ENCODE results near the gene CREBBP. TPM values are rescaled to one million over a fixed set of nuclear protein-coding genes. Genes with fewer than 3 reads are reported as not detected.

Gene CREBBP
- total RNA-seq, 2 experiments from 2014 or later, result 29.9 to 33.0 TPM

GRCh38 chr16:3759736-3760135, 120.8 kb downstream of the CREBBP start:
- Mint-ChIP-seq H3K27me3 (ENCODE audit: low read depth) (no peaks in the 10 kb centered on the region), H3K36me3 (ENCODE audit: low read depth) (peaks cover 10% of the 10 kb centered on the region), H3K4me3 (no peak overlapping the region), H3K4me1 (ENCODE audit: low read depth) (no peaks in the 10 kb centered on the region), H3K9me3 (no peaks in the 10 kb centered on the region), H3K27ac (no peak overlapping the region)
- DNase-seq, result no peak
- intact Hi-C loops (cut with micrococcal nuclease), result no loop called here
- CTCF ChIA-PET, result interaction anchor here (0.6 kb wide), 1 partner anchor 503 kb away, joined by 5 read pairs; no protein-coding TSS in a partner anchor

- peaks cover 4% of the 10 kb centered on the region for H3K4me1 Mint-ChIP-seq (ENCODE audit: low read depth)
- H3K36me3 Mint-ChIP-seq (ENCODE audit: low read depth), result peaks cover 15% of the 10 kb centered on the region
- CTCF ChIA-PET, result no interaction called here
- H3K27ac Mint-ChIP-seq, result no peak overlapping the region
- intact Hi-C loops (cut with micrococcal nuclease), result no loop called here
- no peak overlapping the region for H3K4me3 Mint-ChIP-seq
- H3K9me3 Mint-ChIP-seq, result no peaks in the 10 kb centered on the region
- DNase-seq, result no peak
- no peaks in the 10 kb centered on the region for H3K27me3 Mint-ChIP-seq (ENCODE audit: low read depth)
These were observed 124.4 kb downstream of the CREBBP start for GRCh38 chr16:3756113-3756512.

DNA sequence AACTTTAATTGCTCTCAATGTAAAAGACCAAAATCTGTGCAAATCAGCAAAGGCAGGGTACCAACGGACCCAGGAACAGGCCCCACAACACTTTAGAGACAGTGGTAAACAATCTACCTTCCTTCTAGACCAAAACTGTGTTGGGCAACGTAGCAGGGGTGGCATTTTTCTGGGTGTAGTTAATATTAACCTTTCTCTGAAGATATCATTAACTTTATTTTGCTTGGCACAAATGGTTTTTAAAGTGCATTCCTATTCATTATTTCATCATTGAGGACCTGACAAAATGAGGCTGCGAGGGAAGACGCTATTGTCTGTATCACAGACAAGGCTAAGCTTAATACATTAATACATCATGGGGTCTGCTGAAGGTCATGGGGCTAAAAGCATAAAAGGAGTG, 125.3 kb downstream of the CREBBP start:
- intact Hi-C loops (cut with micrococcal nuclease), result no loop called here
- no peak overlapping the region for H3K4me3 Mint-ChIP-seq
- no peak overlapping the region for H3K27ac Mint-ChIP-seq
- DNase-seq, result no peak
- H3K27me3 Mint-ChIP-seq (ENCODE audit: low read depth), result no peaks in the 10 kb centered on the region
- peaks cover 19% of the 10 kb centered on the region for H3K36me3 Mint-ChIP-seq (ENCODE audit: low read depth)
- peaks cover 6% of the 10 kb centered on the region for H3K4me1 Mint-ChIP-seq (ENCODE audit: low read depth)
- CTCF ChIA-PET, result no interaction called here
- no peaks in the 10 kb centered on the region for H3K9me3 Mint-ChIP-seq

- Mint-ChIP-seq H3K36me3 (ENCODE audit: low read depth) (peaks cover 19% of the 10 kb centered on the region), H3K4me1 (ENCODE audit: low read depth) (peaks cover 8% of the 10 kb centered on the region), H3K9me3 (no peaks in the 10 kb centered on the region), H3K4me3 (no peak overlapping the region), H3K27ac (no peak overlapping the region), H3K27me3 (ENCODE audit: low read depth) (no peaks in the 10 kb centered on the region)
- intact Hi-C loops (cut with micrococcal nuclease), result no loop called here
- CTCF ChIA-PET, result no interaction called here
- DNase-seq, result no peak
These were observed 125.7 kb downstream of the CREBBP start for GRCh38 chr16:3754772-3755171.

DNA sequence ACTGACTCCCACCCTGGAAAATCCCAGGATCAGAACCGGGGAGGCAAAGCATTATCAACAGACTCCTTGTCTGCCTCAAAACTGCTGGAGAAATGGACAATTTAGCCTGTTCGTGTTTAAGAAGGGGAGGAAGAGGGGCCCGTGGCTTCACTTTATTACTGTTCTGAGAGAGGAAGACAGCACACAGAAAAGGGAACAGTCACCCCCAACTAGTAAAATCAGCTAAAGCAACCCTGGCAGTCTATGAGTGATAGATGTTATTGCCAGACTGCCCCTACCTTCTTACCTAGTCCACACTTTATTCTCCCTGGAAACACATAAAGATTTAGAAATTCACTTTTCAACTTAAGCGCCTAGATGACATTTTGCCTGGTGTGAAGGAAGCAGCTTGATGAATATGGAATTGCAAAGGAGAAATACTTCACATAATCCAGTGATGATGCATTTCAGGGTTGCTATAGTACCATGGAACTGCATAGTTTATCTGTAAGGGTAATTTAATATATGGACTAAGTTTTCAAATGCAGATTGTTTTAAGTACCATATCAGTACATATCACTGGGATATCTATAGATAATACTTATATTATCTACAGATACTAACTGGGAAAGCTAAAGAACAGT, 126.3 kb downstream of the CREBBP start:
- DNase-seq, result no peak
- Mint-ChIP-seq H3K36me3 (ENCODE audit: low read depth) (peaks cover 19% of the 10 kb centered on the region), H3K27me3 (ENCODE audit: low read depth) (no peaks in the 10 kb centered on the region), H3K27ac (no peak overlapping the region), H3K9me3 (no peaks in the 10 kb centered on the region), H3K4me3 (no peak overlapping the region), H3K4me1 (ENCODE audit: low read depth) (peaks cover 8% of the 10 kb centered on the region)
- intact Hi-C loops (cut with micrococcal nuclease), result no loop called here
- CTCF ChIA-PET, result no interaction called here

DNA sequence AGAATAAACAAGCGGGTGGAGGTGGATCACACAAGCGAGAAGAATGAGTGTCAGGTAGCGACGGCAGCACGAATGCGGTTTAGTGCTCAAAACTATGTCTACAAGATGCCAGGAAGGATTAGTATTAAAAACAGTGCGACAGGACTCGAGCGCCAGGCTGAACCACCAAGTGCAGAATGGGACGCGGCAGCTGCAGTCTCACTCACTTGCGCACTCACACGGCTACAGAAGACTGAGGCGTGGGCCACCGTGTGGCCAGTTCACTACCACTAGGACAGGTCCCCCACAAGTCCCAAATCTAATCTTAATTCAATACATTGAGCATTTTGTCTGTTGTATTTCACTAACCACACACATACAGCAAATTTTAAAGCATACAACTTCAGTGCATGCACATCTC, 127.5 kb downstream of the CREBBP start:
- H3K27ac Mint-ChIP-seq, result no peak overlapping the region
- H3K27me3 Mint-ChIP-seq (ENCODE audit: low read depth), result no peaks in the 10 kb centered on the region
- H3K4me1 Mint-ChIP-seq (ENCODE audit: low read depth), result peaks cover 8% of the 10 kb centered on the region
- H3K4me3 Mint-ChIP-seq, result no peak overlapping the region
- DNase-seq, result no peak
- CTCF ChIA-PET, result interaction anchor here (1.0 kb wide), 1 partner anchor 123 kb away, joined by 3 read pairs; no protein-coding TSS in a partner anchor
- peaks cover 21% of the 10 kb centered on the region for H3K36me3 Mint-ChIP-seq (ENCODE audit: low read depth)
- H3K9me3 Mint-ChIP-seq, result no peaks in the 10 kb centered on the region
- intact Hi-C loops (cut with micrococcal nuclease), result no loop called here

GRCh38 chr16:3751878-3752277, 128.6 kb downstream of the CREBBP start:
- no peaks in the 10 kb centered on the region for H3K27me3 Mint-ChIP-seq (ENCODE audit: low read depth)
- peak overlapping the region; percentile 14 for H3K27ac Mint-ChIP-seq
- H3K4me3 Mint-ChIP-seq, result no peak overlapping the region
- DNase-seq, result no peak
- peaks cover 8% of the 10 kb centered on the region for H3K4me1 Mint-ChIP-seq (ENCODE audit: low read depth)
- intact Hi-C loops (cut with micrococcal nuclease), result no loop called here
- peaks cover 15% of the 10 kb centered on the region for H3K36me3 Mint-ChIP-seq (ENCODE audit: low read depth)
- no peaks in the 10 kb centered on the region for H3K9me3 Mint-ChIP-seq
- CTCF ChIA-PET, result interaction anchor here (0.6 kb wide), 1 partner anchor 73 kb away, joined by 4 read pairs; no protein-coding TSS in a partner anchor

GRCh38 chr16:3748307-3748706, 132.2 kb downstream of the CREBBP start:
- Mint-ChIP-seq H3K36me3 (ENCODE audit: low read depth) (peaks cover 26% of the 10 kb centered on the region), H3K27ac (no peak overlapping the region), H3K4me3 (no peak overlapping the region), H3K4me1 (ENCODE audit: low read depth) (peaks cover 4% of the 10 kb centered on the region), H3K27me3 (ENCODE audit: low read depth) (no peaks in the 10 kb centered on the region), H3K9me3 (no peaks in the 10 kb centered on the region)
- no peak for DNase-seq
- intact Hi-C loops (cut with micrococcal nuclease), result no loop called here
- CTCF ChIA-PET, result no interaction called here

- Mint-ChIP-seq H3K4me1 (ENCODE audit: low read depth) (peaks cover 4% of the 10 kb centered on the region), H3K9me3 (no peaks in the 10 kb centered on the region), H3K27ac (no peak overlapping the region), H3K36me3 (ENCODE audit: low read depth) (peaks cover 21% of the 10 kb centered on the region), H3K4me3 (no peak overlapping the region), H3K27me3 (ENCODE audit: low read depth) (no peaks in the 10 kb centered on the region)
- no peak for DNase-seq
- intact Hi-C loops (cut with micrococcal nuclease), result no loop called here
- CTCF ChIA-PET, result no interaction called here
These were observed 134.7 kb downstream of the CREBBP start for GRCh38 chr16:3745751-3746355.

DNA sequence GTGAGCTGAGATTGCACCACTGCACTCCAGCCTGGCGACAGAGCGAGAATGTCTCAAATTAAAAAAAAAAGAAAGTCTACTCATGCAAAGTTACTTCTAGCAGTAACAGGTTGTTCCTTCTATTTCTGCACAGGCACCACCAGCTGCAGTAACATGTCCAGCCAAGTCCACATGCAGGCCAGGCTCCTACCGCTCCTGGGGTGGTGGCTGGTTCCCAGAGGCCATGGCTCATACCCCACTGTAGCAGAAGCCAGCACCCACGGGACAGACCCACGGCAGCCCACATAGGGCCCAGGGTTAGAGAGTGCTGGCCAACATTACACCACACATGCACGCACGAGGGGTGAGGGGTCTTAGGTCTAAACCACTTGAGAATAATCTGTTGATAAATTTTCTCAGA, 136.5 kb downstream of the CREBBP start:
- Mint-ChIP-seq H3K36me3 (ENCODE audit: low read depth) (peaks cover 18% of the 10 kb centered on the region), H3K27me3 (ENCODE audit: low read depth) (no peaks in the 10 kb centered on the region), H3K4me1 (ENCODE audit: low read depth) (no peaks in the 10 kb centered on the region), H3K9me3 (no peaks in the 10 kb centered on the region), H3K27ac (no peak overlapping the region), H3K4me3 (no peak overlapping the region)
- CTCF ChIA-PET, result no interaction called here
- no peak for DNase-seq
- intact Hi-C loops (cut with micrococcal nuclease), result no loop called here

GRCh38 chr16:3740934-3741333, 139.6 kb downstream of the CREBBP start:
- H3K4me1 Mint-ChIP-seq (ENCODE audit: low read depth), result no peaks in the 10 kb centered on the region
- H3K4me3 Mint-ChIP-seq, result no peak overlapping the region
- no peaks in the 10 kb centered on the region for H3K9me3 Mint-ChIP-seq
- intact Hi-C loops (cut with micrococcal nuclease), result no loop called here
- CTCF ChIA-PET, result no interaction called here
- no peak for DNase-seq
- no peaks in the 10 kb centered on the region for H3K27me3 Mint-ChIP-seq (ENCODE audit: low read depth)
- H3K27ac Mint-ChIP-seq, result no peak overlapping the region
- peaks cover 25% of the 10 kb centered on the region for H3K36me3 Mint-ChIP-seq (ENCODE audit: low read depth)

DNA sequence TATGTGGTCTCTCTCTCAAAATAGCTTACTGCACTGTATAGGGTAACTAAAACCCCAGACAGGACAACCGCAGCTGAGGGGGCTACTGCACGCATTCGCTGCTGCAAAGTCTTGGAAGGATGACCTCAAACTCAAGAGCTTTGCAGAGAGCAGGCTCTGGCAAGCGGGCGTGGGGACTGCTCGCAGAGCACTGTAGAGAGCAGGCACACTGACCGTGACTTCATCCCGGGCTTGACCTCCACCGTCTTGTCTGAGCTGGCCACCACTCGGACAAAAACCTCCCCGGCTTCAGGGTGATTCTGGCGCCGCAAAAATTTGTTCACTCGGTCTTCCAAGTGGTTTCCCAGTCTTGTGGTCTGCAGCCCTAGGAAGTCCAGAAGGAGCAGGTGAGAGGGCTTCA, 140.3 kb downstream of the CREBBP start:
- peaks cover 23% of the 10 kb centered on the region for H3K36me3 Mint-ChIP-seq (ENCODE audit: low read depth)
- intact Hi-C loops (cut with micrococcal nuclease), result no loop called here
- H3K27ac Mint-ChIP-seq, result no peak overlapping the region
- DNase-seq, result no peak
- H3K4me3 Mint-ChIP-seq, result no peak overlapping the region
- CTCF ChIA-PET, result no interaction called here
- H3K27me3 Mint-ChIP-seq (ENCODE audit: low read depth), result no peaks in the 10 kb centered on the region
- no peaks in the 10 kb centered on the region for H3K4me1 Mint-ChIP-seq (ENCODE audit: low read depth)
- no peaks in the 10 kb centered on the region for H3K9me3 Mint-ChIP-seq

GRCh38 chr16:3739636-3740035, 140.9 kb downstream of the CREBBP start:
- Mint-ChIP-seq H3K9me3 (no peaks in the 10 kb centered on the region), H3K4me1 (ENCODE audit: low read depth) (no peaks in the 10 kb centered on the region), H3K36me3 (ENCODE audit: low read depth) (peaks cover 25% of the 10 kb centered on the region), H3K27ac (peak overlapping the region; percentile 30), H3K4me3 (no peak overlapping the region), H3K27me3 (ENCODE audit: low read depth) (no peaks in the 10 kb centered on the region)
- CTCF ChIA-PET, result no interaction called here
- intact Hi-C loops (cut with micrococcal nuclease), result no loop called here
- DNase-seq, result no peak

Measured in activated naive CD4-positive, alpha-beta T cell treated with anti-CD3 and anti-CD28 coated beads for 36 hours (primary cell).